ENCODE results near the gene DHX16.

Gene DHX16

GRCh38 chr6:30717129-30717844 lies 44.5 kb upstream of the DHX16 start, which contains the start of gene MDC1:
Gene MDC1 (minus strand): TSS chr6:30717281. CDS start chr6:30715175, 2,106 bp downstream.
- Histone ChIP-seq H4K20me1 (ENCODE audit: insufficient read depth, low read length) (no peaks in the 10 kb centered on the region), H3K4me3 (ENCODE audit: low read depth, low read length, poor library complexity, severe bottlenecking) (peak within 1 kb of the TSS; percentile 100), H3K4me2 (ENCODE audit: low read length) (peak within 1 kb of the TSS; percentile 87), H3K9me3 (ENCODE audit: low read length) (no peaks in the 10 kb centered on the region), H3K9ac (ENCODE audit: low read length) (peak within 1 kb of the TSS; percentile 100), H3K36me3 (ENCODE audit: insufficient read depth, low read length) (peaks cover 51% of the 10 kb centered on the region), H3K27me3 (ENCODE audit: insufficient read depth, low read length) (no peaks in the 10 kb centered on the region), H3F3A (ENCODE audit: insufficient read depth, low read length) (0 out of 2 replicates have a peak, but pooled peaks cover 3% of the 10 kb centered on the region), H2AFZ (ENCODE audit: low read length) (no peak within 1 kb of the TSS), H3K9me2 (ENCODE audit: low read depth, low read length) (no peaks in the 10 kb centered on the region), H3K27ac (ENCODE audit: low read depth, low read length, poor library complexity, severe bottlenecking) (peak within 1 kb of the TSS; percentile 97), H3K79me2 (ENCODE audit: insufficient read depth, low read length) (peaks cover 19% of the 10 kb centered on the region), H3K4me1 (ENCODE audit: insufficient read depth, low read length, severe bottlenecking) (peaks cover 33% of the 10 kb centered on the region)
- no peak for TF ChIP-seq CTCF (IDR thresholded peaks at IDR 0.05; ENCODE audit: low read length)
- no peak for TF ChIP-seq EZH2 (IDR thresholded peaks at IDR 0.05; ENCODE audit: borderline replicate concordance, low read length)

- H2AFZ ChIP-seq (ENCODE audit: low read length), result no peak overlapping the region
- no peak for TF ChIP-seq CTCF (IDR thresholded peaks at IDR 0.05; ENCODE audit: low read length)
- TF ChIP-seq EZH2 (IDR thresholded peaks at IDR 0.05; ENCODE audit: borderline replicate concordance, low read length), result no peak
- peak overlapping the region; percentile 95 for H3K9ac ChIP-seq (ENCODE audit: low read length)
- peaks cover 51% of the 10 kb centered on the region for H3K36me3 ChIP-seq (ENCODE audit: insufficient read depth, low read length)
- peaks cover 17% of the 10 kb centered on the region for H3K79me2 ChIP-seq (ENCODE audit: insufficient read depth, low read length)
- 0 out of 2 replicates have a peak, but pooled peaks cover 2% of the 10 kb centered on the region for H3F3A ChIP-seq (ENCODE audit: insufficient read depth, low read length)
- no peaks in the 10 kb centered on the region for H3K9me2 ChIP-seq (ENCODE audit: low read depth, low read length)
- H3K9me3 ChIP-seq (ENCODE audit: low read length), result no peaks in the 10 kb centered on the region
- peak overlapping the region; percentile 100 for H3K4me3 ChIP-seq (ENCODE audit: low read depth, low read length, poor library complexity, severe bottlenecking)
- peaks cover 32% of the 10 kb centered on the region for H3K4me1 ChIP-seq (ENCODE audit: insufficient read depth, low read length, severe bottlenecking)
- H4K20me1 ChIP-seq (ENCODE audit: insufficient read depth, low read length), result no peaks in the 10 kb centered on the region
- H3K4me2 ChIP-seq (ENCODE audit: low read length), result peak overlapping the region; percentile 87
- peak overlapping the region; percentile 94 for H3K27ac ChIP-seq (ENCODE audit: low read depth, low read length, poor library complexity, severe bottlenecking)
- H3K27me3 ChIP-seq (ENCODE audit: insufficient read depth, low read length), result no peaks in the 10 kb centered on the region
These were observed 44.0 kb upstream of the DHX16 start for GRCh38 chr6:30716879-30717128.

- Histone ChIP-seq H3K27me3 (ENCODE audit: insufficient read depth, low read length) (no peaks in the 10 kb centered on the region), H4K20me1 (ENCODE audit: insufficient read depth, low read length) (no peaks in the 10 kb centered on the region), H3F3A (ENCODE audit: insufficient read depth, low read length) (no peaks in the 10 kb centered on the region), H3K27ac (ENCODE audit: low read depth, low read length, poor library complexity, severe bottlenecking) (no peak overlapping the region), H3K79me2 (ENCODE audit: insufficient read depth, low read length) (0 out of 2 replicates have a peak, but pooled peaks cover 5% of the 10 kb centered on the region), H3K4me1 (ENCODE audit: insufficient read depth, low read length, severe bottlenecking) (peaks cover 28% of the 10 kb centered on the region), H3K36me3 (ENCODE audit: insufficient read depth, low read length) (peaks cover 64% of the 10 kb centered on the region), H3K4me2 (ENCODE audit: low read length) (no peak overlapping the region), H3K9ac (ENCODE audit: low read length) (no peak overlapping the region), H3K9me3 (ENCODE audit: low read length) (no peaks in the 10 kb centered on the region), H2AFZ (ENCODE audit: low read length) (no peak overlapping the region), H3K4me3 (ENCODE audit: low read depth, low read length, poor library complexity, severe bottlenecking) (no peak overlapping the region), H3K9me2 (ENCODE audit: low read depth, low read length) (no peaks in the 10 kb centered on the region)
- TF ChIP-seq EZH2 (IDR thresholded peaks at IDR 0.05; ENCODE audit: borderline replicate concordance, low read length) (no peak), CTCF (IDR thresholded peaks at IDR 0.05; ENCODE audit: low read length) (no peak)
These were observed 41.5 kb upstream of the DHX16 start for GRCh38 chr6:30714263-30714662.

Data from OCI-LY1 (cell line).